CD4-positive, alpha-beta memory T cell (primary cell): Measurements from ENCODE around the gene JAKMIP2. TPM values are rescaled to one million over a fixed set of nuclear protein-coding genes. Genes with fewer than 3 reads are reported as not detected.
"Not testable (repeated sequence)": the region's sequence is repeated elsewhere in the genome, so short reads cannot be mapped to it uniquely, and the experiment has no call there.

Source experiments
- CTCF ChIA-PET: fragments of 350-600 bp; sonication (Branson Sonifier 250); formaldehyde crosslinking; loops from one replicate; lab custom pipeline; 2021; ENCODE audit warnings: inconsistent platforms; ENCODE audit not compliant: partially characterized antibody; lab: Charles Lee
- POLR2A ChIA-PET: fragments of 350-600 bp; sonication (Branson Sonifier 250); formaldehyde crosslinking; loops from one replicate; lab custom pipeline; 2021; ENCODE audit not compliant: partially characterized antibody; lab: Charles Lee
- DNase-seq, 5 donors: peaks; one replicate each; pipeline versions ENCODE4 v3.0.0 to v3.0.0-alpha.2; 2020 to 2022; ENCODE audit warnings: mixed read lengths in 1 of 5
- H3K27ac ChIP-seq: one replicate; pipeline ENCODE4 v1.7.0; 2013; ENCODE audit warnings: low read depth, low read length
- H3K27me3 ChIP-seq: 2 replicates; pipeline ENCODE4 v1.7.0; 2013; ENCODE audit warnings: mild to moderate bottlenecking, low read length, moderate library complexity; ENCODE audit not compliant: insufficient read depth
- H3K36me3 ChIP-seq: 2 replicates; pipeline ENCODE4 v1.7.0; 2013; ENCODE audit warnings: mild to moderate bottlenecking, low read length, moderate library complexity; ENCODE audit not compliant: insufficient read depth
- H3K4me1 ChIP-seq: 2 replicates; pipeline ENCODE4 v1.7.0; 2013; ENCODE audit warnings: mild to moderate bottlenecking, low read length, moderate library complexity; ENCODE audit not compliant: insufficient read depth
- H3K4me3 ChIP-seq, 2 donors: one replicate each; pipeline ENCODE4 v1.7.0; 2013; ENCODE audit warnings: low read length in 2 of 2, mild to moderate bottlenecking in 1 of 2
- H3K9me3 ChIP-seq, 2 donors: one replicate each; pipeline ENCODE4 v1.7.0; 2013; ENCODE audit warnings: low read length in 2 of 2, control low read depth in 1 of 2; ENCODE audit not compliant: control insufficient read depth in 1 of 2
- H3K27ac Mint-ChIP-seq, 7 donors: one replicate each; pipeline ENCODE4 v1.8.0; 2020 to 2021; ENCODE audit warnings: mixed read lengths in 7 of 7, mild to moderate bottlenecking in 6 of 7, inconsistent platforms in 3 of 7, moderate library complexity in 3 of 7
- H3K27me3 Mint-ChIP-seq, 2 donors: one replicate each; pipeline ENCODE4 v1.8.0; 2020 to 2021; ENCODE audit warnings: mixed read lengths in 2 of 2
- H3K36me3 Mint-ChIP-seq, 2 donors: one replicate each; pipeline ENCODE4 v1.8.0; 2020 to 2021; ENCODE audit warnings: mixed read lengths in 2 of 2, inconsistent platforms in 1 of 2, mild to moderate bottlenecking in 1 of 2
- H3K4me1 Mint-ChIP-seq, 4 donors: one replicate each; pipeline ENCODE4 v1.8.0; 2020 to 2021; ENCODE audit warnings: mixed read lengths in 4 of 4, mild to moderate bottlenecking in 1 of 4
- H3K4me3 Mint-ChIP-seq, 8 donors: one replicate each; pipeline ENCODE4 v1.8.0; 2020 to 2021; ENCODE audit warnings: mixed read lengths in 8 of 8, mild to moderate bottlenecking in 7 of 8, moderate library complexity in 6 of 8, inconsistent platforms in 3 of 8
- H3K9me3 Mint-ChIP-seq, 8 donors: one replicate each; pipeline ENCODE4 v1.8.0; 2020 to 2021; ENCODE audit warnings: mixed read lengths in 8 of 8, mild to moderate bottlenecking in 5 of 8, inconsistent platforms in 3 of 8, moderate library complexity in 1 of 8
- intact Hi-C: fragments of 100-400 bp; cut with micrococcal nuclease; formaldehyde crosslinking; loops from one replicate; pipeline ENCODE4 v1.15.1; 2023
- polyA plus RNA-seq, 2 donors: library from polyadenylated mRNA; unstranded; fragments of 300-500 nt; fragmentation: Illumina TruSeq; gene quantifications; one replicate each; pipeline ENCODE4 v1.2.3, GENCODE V29; 2021
- total RNA-seq, 2 experiments: library from RNA; stranded (reverse); gene quantifications; one replicate each; pipeline ENCODE4 v1.2.3, GENCODE V29; 2021

JAKMIP2 gene
- total and polyA plus RNA-seq, 4 experiments from 2014 or later: 0.32 to 1.7 (median 1.0) TPM

DNA sequence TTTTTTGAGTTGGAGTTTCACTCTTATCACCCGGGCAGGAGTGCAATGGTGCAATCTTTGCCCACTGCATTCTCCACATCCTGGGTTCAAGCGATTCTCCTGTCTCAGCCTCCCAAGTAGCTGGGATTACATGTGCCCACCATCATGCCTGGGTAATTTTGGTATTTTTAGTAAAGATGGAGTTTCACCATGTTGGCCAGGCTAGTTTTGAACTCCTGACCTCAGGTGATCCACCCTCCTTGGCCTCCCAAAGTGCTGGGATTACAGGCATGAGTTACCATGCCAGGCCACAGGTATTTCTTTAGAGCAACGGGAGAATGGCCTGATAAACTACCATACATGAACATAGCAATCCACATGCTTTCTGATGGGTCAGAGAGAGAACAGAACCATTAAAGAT, 39.7 kb upstream of the JAKMIP2 start:
- H3K36me3 Mint-ChIP-seq, H3K36me3 ChIP-seq, H3K4me3 Mint-ChIP-seq, H3K4me1 Mint-ChIP-seq, H3K27me3 Mint-ChIP-seq, H3K9me3 Mint-ChIP-seq, H3K4me1 ChIP-seq, H3K9me3 ChIP-seq, H3K4me3 ChIP-seq, POLR2A ChIA-PET, DNase-seq, H3K27me3 ChIP-seq, H3K27ac ChIP-seq, H3K27ac Mint-ChIP-seq: not testable (repeated sequence)
- intact Hi-C loops: loop anchor here (5.0 kb wide), 1 partner anchor 370 kb away; no protein-coding TSS in a partner anchor
- CTCF ChIA-PET: interaction anchor here (1.2 to 2.8 kb wide), 5 partner anchors 11 to 198 kb away, joined by 3 to 48 read pairs (median 5); no protein-coding TSS in a partner anchor

DNA sequence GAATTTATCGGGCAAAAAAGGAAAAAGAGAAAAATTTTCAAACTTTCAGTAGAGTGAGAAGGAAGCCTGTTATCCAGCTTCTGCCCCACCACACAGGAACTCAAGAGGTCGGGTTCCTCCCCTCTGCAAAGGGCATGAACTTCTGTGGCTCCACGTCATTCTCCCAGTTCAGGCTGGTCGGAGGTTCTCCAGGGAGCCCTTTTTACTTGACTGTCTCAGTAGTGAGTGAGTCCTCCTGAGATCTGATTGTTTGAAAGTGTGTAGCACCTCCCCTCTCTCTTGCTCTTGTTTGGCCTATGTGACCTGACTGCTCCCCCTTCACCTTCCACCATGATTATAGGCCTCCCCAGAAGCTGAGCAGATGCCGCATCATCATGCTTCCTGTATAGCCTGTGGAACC, 39.2 kb upstream of the JAKMIP2 start:
- Mint-ChIP-seq H3K4me1 (no peaks in the 10 kb centered on the region), H3K27me3 (peaks cover 0 to 6% of the 10 kb centered on the region in 2 donors), H3K36me3 (no peaks in the 10 kb centered on the region), H3K4me3 (no peak overlapping the region), H3K27ac (no peak overlapping the region), H3K9me3 (no peaks in the 10 kb centered on the region)
- Histone ChIP-seq H3K4me1 (no peaks in the 10 kb centered on the region), H3K4me3 (no peak overlapping the region), H3K27ac (no peak overlapping the region), H3K36me3 (no peaks in the 10 kb centered on the region), H3K9me3 (no peaks in the 10 kb centered on the region), H3K27me3 (no peaks in the 10 kb centered on the region)
- ChIA-PET POLR2A (no interaction called here), CTCF (interaction anchor here (0.8 kb wide), 1 partner anchor 371 kb away, joined by 3 read pairs; no protein-coding TSS in a partner anchor)
- DNase-seq: no peak
- intact Hi-C loops: loop anchor here (5.0 kb wide), 1 partner anchor 369 kb away; no protein-coding TSS in a partner anchor

DNA sequence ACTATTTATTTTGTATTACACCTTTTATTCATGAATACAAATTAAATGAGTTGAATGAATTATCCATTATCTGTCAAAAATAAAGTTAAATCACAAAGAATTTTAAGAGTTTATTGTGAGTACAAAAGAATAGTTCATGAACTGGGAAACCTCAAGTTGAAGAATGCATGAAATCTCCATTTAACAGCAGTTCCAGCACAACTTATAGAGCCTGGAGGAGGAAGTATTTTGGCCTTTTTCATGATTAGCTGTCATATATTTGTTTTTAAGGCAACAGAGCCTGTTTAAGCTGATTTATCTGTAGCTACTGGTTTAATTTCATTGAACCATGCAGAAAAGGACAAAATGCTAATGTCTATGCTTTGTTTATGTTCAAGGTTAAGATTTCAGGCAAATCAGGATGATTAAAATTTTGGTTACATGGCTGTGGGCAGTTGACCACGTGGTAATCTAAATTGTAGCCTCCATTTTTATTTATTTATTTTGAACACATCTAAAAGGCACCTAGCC, 36.8 kb upstream of the JAKMIP2 start:
- intact Hi-C loops: no loop called here

DNA sequence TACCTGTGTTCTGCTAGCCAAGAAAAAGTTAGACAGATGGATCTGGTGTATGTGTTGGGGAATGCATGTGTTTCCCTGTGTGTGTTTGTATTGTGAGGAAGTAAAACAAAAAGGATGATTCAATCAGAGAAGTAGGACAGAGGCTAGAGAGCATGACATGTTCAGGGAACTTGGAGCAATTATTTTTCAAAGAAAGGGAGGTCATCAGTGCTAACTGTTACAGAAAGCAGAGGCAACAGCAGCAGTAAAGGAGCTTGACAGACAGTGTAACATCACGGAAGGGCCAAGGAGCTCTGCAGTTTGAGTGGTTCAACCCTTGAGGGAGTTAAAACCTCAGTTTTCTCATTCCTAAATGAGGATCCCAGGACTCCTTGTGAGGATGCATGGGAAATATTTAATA, 35.8 kb upstream of the JAKMIP2 start:
- no peak overlapping the region for H3K4me3 Mint-ChIP-seq
- Histone ChIP-seq H3K27me3 (no peaks in the 10 kb centered on the region), H3K4me1 (no peaks in the 10 kb centered on the region), H3K36me3 (no peaks in the 10 kb centered on the region), H3K27ac (no peak overlapping the region), H3K4me3 (no peak overlapping the region), H3K9me3 (no peaks in the 10 kb centered on the region)
- no peaks in the 10 kb centered on the region for H3K4me1 Mint-ChIP-seq
- H3K36me3 Mint-ChIP-seq: no peaks in the 10 kb centered on the region
- peaks cover 0 to 4% of the 10 kb centered on the region in 2 donors for H3K27me3 Mint-ChIP-seq
- no peak overlapping the region for H3K27ac Mint-ChIP-seq
- ChIA-PET POLR2A (no interaction called here), CTCF (interaction anchor here (1.9 kb wide), 1 partner anchor 190 kb away, joined by 6 read pairs; no protein-coding TSS in a partner anchor)
- DNase-seq: no peak
- intact Hi-C loops: no loop called here
- H3K9me3 Mint-ChIP-seq: no peaks in the 10 kb centered on the region

More for the DNA sequence above, 36.8 kb upstream of the JAKMIP2 start:
- H3K36me3 ChIP-seq: no peaks in the 10 kb centered on the region
- no peaks in the 10 kb centered on the region for H3K36me3 Mint-ChIP-seq
- no peaks in the 10 kb centered on the region for H3K4me1 Mint-ChIP-seq
- H3K4me1 ChIP-seq: no peaks in the 10 kb centered on the region
- no peak overlapping the region for H3K27ac Mint-ChIP-seq
- peaks cover 0 to 4% of the 10 kb centered on the region in 2 donors for H3K27me3 Mint-ChIP-seq
- ChIA-PET CTCF (interaction anchor here (1.3 to 1.9 kb wide), 2 partner anchors 191 to 365 kb away, joined by 3 to 6 read pairs; no protein-coding TSS in a partner anchor), POLR2A (no interaction called here)
- no peak overlapping the region for H3K4me3 Mint-ChIP-seq
- DNase-seq: no peak
- H3K9me3 ChIP-seq: no peaks in the 10 kb centered on the region
- H3K9me3 Mint-ChIP-seq: no peaks in the 10 kb centered on the region
- H3K4me3 ChIP-seq: no peak overlapping the region
- H3K27me3 ChIP-seq: no peaks in the 10 kb centered on the region
- no peak overlapping the region for H3K27ac ChIP-seq

DNA sequence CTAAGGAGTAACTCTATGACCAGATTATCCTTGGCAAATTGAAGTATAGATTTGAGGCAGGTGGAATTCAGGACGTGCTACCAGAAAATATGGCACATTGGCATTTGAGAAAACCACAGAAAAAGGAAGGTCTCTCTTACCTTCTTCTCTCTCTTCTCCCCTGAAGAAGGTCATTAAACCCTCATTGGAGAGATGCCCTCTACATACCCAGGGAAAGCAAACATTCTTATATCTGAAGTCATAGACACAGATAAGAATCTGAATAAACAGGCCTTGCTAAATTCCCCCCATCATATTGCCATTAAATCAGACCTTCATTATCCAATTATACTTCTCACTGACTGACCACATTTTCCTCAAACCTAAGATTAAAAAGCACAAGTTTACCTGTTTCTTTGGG, 31.2 kb upstream of the JAKMIP2 start:
- no peak overlapping the region for H3K4me3 ChIP-seq
- no peaks in the 10 kb centered on the region for H3K36me3 ChIP-seq
- Mint-ChIP-seq H3K4me1 (no peaks in the 10 kb centered on the region), H3K27me3 (peaks cover 0 to 4% of the 10 kb centered on the region in 2 donors), H3K27ac (no peak overlapping the region), H3K9me3 (peaks cover 0 to 4% (median 0%) of the 10 kb centered on the region in 8 donors), H3K36me3 (no peaks in the 10 kb centered on the region), H3K4me3 (no peak overlapping the region)
- intact Hi-C loops: no loop called here
- ChIA-PET POLR2A (no interaction called here), CTCF (no interaction called here)
- H3K4me1 ChIP-seq: no peaks in the 10 kb centered on the region
- no peaks in the 10 kb centered on the region for H3K27me3 ChIP-seq
- no peak overlapping the region for H3K27ac ChIP-seq
- DNase-seq: no peak
- no peaks in the 10 kb centered on the region for H3K9me3 ChIP-seq

DNA sequence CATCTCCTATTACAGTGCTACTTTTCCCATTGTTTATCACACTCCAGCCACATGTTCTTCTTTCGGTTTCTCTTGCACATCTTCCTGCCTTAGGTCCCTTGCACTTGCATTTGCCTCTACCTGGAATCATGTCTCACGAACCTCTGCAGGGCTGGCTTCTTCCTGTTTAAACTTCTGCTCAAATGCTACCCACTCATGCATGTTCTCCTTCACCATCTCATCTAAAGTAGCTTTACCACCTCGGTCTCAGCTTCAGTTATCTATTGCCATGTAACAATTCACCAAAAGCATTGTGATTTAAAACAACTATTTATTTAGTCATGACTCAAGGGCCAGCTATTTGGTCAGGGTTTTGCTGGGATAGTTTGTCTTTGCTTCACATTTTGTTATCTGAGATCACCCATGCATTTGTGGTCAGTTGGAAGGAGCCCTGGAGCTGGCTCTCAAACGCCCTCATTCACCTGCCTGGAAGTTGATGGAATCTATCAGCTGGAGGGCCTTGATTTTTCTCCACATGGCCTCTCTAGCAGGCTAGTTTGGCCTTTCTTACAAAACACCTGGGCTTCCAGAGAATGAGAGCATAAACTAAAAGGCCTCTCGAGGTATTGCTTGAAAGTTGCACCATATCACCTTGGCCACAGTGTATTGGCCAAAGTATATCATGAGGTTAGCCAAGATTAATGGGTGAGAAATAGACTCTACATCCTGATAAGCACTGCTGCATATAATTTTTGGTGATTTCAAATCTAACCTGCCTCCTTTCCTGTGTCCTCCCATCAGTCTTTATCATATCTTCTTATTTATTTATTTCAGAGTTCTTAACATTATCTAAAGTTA, 27.5 kb upstream of the JAKMIP2 start:
- peaks cover 0 to 2% (median 1%) of the 10 kb centered on the region in 4 donors for H3K4me1 Mint-ChIP-seq
- CTCF ChIA-PET: interaction anchor here (0.7 kb wide), 1 partner anchor 13 kb away, joined by 3 read pairs; no protein-coding TSS in a partner anchor
- intact Hi-C loops: no loop called here
- Histone ChIP-seq H3K27me3 (no peaks in the 10 kb centered on the region), H3K36me3 (no peaks in the 10 kb centered on the region), H3K27ac (no peak overlapping the region), H3K9me3 (no peaks in the 10 kb centered on the region), H3K4me3 (no peak overlapping the region), H3K4me1 (no peaks in the 10 kb centered on the region)
- H3K9me3 Mint-ChIP-seq: peaks cover 0 to 4% (median 0%) of the 10 kb centered on the region in 8 donors
- H3K4me3 Mint-ChIP-seq: no peak overlapping the region
- H3K27ac Mint-ChIP-seq: no peak overlapping the region
- DNase-seq: no peak
- POLR2A ChIA-PET: no interaction called here
- no peaks in the 10 kb centered on the region for H3K36me3 Mint-ChIP-seq
- peaks cover 0 to 4% of the 10 kb centered on the region in 2 donors for H3K27me3 Mint-ChIP-seq

DNA sequence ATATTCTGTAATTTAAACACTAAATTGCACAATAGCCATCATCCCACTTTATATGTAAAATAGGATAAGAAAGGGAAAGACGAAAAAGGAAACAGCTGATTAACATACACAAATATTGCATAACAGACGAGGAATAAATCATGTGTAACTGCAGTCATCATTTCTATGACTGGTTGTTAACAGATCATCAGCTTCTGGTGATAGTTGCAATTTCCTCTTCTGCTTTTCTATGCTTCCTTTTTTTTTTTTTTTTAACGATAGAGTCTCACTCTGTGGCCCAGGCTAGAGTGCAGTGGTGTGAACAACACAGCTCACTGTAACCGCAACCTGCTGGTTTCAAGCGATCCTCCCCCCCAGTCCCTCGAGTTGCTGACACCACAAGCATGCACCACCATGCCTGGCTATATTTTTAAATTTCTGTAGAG, 22.5 kb upstream of the JAKMIP2 start:
- H3K4me1 ChIP-seq: no peaks in the 10 kb centered on the region
- CTCF ChIA-PET: no interaction called here
- H3K27me3 Mint-ChIP-seq: no peaks in the 10 kb centered on the region
- H3K9me3 ChIP-seq: no peaks in the 10 kb centered on the region
- no peak overlapping the region for H3K4me3 ChIP-seq
- peak in 3 of 5 donors; percentile 10 to 22 (median 19) for DNase-seq
- no peaks in the 10 kb centered on the region for H3K36me3 Mint-ChIP-seq
- H3K9me3 Mint-ChIP-seq: peaks cover 0 to 2% (median 0%) of the 10 kb centered on the region in 8 donors
- POLR2A ChIA-PET: no interaction called here
- H3K27me3 ChIP-seq: no peaks in the 10 kb centered on the region
- H3K27ac Mint-ChIP-seq: no peak overlapping the region
- H3K4me1 Mint-ChIP-seq: peaks cover 0 to 7% (median 2%) of the 10 kb centered on the region in 4 donors
- intact Hi-C loops: no loop called here
- no peak overlapping the region for H3K27ac ChIP-seq
- no peaks in the 10 kb centered on the region for H3K36me3 ChIP-seq
- H3K4me3 Mint-ChIP-seq: no peak overlapping the region
